ENCODE results near the gene ZNF394. TPM values are rescaled to one million over a fixed set of nuclear protein-coding genes. Genes with fewer than 3 reads are reported as not detected.

ZNF394 gene
- polyA plus RNA-seq, 10 donors: 7.1 to 11.6 (median 10.0) TPM

DNA sequence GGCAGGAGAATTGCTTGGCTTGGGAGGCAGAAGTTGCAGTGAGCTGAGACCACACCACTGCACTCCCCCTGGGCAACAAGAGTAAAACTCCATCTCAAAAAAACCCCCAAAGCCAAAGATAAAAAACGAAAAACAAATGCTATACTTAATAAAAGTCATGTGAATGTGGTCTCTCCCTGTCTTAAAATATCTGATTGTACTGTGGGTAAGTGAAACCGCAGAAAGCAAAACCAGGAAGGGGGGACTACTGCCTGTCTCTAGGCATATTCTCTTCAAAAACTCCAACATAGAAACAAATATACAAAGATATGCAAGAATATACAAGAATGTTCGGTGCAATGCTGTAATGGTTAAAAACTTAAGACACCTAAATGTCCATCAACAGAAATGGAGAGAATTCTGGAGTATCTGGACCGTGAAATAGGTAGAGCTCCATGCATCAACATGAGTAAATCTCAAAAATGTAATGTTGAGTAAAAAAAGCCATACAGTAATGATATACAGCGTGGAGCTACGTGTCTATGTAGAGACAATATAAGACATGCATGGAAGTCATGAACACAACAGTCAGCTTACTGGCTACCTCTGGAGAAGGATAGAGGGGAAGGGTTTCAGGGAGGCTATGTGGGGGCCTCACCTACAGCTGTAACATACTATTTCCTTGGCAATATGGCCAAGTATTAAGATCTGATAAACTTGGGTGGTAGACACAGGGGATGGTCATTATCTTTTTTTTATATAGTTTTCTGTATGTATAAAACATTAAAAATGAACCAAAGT is 2.1 kb downstream of the ZNF394 start:
- DNase-seq: no peak

DNA sequence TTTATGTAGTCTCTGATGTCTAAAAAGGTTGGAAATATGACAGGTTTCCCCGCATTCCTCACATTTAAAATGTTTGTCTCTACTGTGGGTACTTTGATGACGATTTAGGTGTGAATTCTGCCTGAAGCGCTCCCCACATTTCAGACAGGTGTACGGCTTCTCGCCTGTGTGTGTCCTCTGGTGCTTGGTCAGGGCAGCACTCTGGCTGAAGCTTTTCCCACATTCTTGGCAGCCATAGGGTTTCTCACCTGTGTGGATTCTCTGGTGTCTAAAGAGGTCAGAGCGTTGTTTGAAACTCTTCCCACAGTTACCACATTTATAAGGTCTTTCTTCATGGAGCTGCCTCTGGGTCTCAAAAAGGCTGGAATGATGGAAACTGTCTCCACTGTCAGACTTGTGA is 6.3 kb downstream of the ZNF394 start:
- no peak for DNase-seq

DNA sequence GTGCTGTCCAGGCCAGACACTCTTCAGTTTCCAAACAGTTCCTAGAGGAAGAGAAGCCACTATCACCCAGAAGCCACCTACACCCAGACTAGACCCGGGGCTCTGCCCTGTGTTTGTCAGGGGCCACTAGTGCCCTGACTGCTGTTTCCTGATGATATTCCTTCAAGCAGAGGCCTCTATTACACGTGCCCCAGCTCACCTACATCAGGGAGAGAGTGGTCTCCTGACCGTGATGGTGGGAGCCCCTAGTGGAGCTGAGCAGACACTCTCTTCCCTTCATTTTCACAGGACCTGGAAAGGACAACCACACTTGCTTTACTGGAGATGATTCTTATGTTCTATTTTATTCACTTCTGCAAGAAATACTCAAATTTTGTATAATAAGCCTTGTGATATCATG is 9.2 kb downstream of the ZNF394 start:
- DNase-seq: no peak

DNA sequence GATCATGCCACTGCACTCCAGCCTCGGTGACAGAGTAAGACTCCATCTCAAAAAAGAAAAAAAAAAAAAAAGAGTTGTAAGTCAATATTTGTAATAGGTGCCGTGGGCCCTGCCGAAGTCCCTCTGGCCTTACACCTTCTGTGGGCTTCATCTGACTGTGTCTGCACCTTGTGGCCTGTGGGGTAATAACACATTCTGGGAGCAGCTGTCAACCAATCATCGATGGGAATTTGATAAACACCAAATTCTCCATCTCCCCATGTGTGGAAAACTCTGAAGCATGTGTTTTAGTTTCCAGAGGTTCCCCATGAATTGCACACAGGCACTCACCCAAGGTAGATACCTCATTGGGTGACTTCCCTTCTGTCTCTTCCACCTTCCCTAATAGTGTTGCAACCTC is 10.8 kb downstream of the ZNF394 start:
- no peak for DNase-seq

DNA sequence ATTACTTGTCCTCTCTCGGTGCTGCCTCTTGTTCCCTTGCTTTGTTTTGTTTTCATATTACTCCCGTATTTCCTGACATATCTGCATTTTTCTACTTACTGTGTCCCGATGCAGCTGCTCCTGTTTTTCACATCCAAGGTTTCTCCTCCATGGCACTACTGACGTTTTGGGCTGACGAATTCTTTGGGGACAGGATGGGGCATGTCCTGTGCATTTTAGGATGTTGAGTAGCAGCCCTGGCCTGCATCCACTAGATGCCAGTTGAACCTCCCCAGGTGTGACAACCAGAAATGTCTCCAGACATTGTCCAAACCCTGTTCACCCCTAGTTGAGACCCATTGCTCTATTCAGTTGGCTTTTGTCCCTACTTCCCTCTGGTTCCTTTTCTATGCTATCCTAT is 15.0 kb downstream of the ZNF394 start:
- DNase-seq: no peak

DNA sequence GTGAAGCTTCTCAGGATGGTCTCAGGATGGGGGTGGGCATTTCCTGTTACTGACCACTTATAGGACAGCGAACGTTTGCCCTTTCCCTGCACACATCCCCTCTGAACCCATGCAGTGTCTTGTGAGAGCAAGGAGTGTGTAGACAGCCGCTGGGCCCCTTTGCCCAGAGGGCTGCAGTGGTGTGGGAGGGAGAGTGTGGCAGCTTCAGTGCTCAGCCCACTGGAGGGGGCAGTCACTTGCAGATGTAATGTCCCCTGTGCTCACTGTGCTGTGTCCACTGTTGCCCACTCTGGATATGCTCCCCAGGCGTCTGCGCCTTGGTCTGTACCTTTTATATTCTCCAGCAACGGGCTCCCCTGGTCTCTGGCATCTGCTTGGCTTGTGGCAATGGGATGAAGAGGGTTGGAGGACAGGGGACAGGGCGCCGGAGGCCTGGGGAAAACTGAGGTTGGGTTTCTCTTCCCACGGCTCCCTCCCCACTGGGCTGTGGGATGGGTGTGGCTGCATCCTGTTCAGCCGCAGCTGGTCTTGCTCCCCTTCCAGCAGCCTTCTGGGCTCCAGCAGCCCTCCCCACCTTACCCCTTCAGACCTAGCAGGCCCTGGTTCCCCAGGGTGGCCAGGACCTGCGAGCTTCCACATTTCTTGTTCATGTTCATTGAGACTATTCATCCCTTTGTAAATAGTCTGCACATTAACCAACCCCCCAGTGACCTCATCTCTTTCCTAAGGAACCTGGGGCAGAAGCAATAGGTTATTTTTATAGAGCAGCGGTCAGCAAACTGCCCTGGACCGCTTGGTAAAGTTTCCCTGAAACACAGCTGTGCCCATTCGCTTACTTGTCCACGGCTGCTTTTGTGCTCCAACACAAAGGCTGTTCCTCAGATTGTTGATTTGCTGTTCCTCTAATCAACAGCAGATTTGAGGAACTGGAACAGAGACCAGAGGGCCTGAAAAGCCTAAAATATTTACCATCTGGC is 21.3 kb downstream of the ZNF394 start:
- peak in 1 of 3 donors; percentile 29 for DNase-seq

DNA sequence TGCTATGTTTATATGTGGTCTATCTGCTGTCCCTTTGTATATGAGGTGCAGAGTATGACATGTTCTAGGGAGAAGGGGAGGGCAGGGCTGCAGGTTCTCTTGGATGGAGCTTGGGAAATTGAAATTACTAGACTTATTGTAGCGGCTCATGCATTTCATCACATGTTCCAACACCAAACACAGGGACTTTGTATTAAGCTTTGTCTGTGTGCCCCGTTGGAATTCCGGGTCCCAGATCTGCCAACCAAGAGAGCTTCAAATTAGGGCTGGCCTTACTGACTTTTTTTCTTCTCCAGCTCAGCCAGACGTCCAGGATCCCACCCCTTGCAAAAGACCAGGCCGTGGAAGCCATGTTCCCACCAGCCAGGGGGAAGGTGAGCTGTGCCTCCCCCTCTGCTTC is 24.0 kb downstream of the ZNF394 start:
- no peak for DNase-seq

DNA sequence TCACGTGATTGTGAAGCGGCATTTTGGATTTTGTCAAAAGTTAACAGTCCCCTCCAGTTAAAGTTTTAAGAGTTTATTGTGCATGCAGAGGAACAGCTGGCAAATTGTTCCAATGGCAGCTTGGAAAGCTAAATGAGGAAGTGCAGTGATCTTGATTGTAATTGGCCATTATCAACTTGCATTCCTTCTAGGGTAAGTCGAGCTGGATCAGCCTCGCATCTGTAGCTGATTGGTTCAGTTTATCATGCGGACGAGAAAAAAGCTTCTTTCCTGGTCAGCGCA is 26.8 kb downstream of the ZNF394 start:
- DNase-seq: peak in 2 of 3 donors; percentile 32 to 37

DNA sequence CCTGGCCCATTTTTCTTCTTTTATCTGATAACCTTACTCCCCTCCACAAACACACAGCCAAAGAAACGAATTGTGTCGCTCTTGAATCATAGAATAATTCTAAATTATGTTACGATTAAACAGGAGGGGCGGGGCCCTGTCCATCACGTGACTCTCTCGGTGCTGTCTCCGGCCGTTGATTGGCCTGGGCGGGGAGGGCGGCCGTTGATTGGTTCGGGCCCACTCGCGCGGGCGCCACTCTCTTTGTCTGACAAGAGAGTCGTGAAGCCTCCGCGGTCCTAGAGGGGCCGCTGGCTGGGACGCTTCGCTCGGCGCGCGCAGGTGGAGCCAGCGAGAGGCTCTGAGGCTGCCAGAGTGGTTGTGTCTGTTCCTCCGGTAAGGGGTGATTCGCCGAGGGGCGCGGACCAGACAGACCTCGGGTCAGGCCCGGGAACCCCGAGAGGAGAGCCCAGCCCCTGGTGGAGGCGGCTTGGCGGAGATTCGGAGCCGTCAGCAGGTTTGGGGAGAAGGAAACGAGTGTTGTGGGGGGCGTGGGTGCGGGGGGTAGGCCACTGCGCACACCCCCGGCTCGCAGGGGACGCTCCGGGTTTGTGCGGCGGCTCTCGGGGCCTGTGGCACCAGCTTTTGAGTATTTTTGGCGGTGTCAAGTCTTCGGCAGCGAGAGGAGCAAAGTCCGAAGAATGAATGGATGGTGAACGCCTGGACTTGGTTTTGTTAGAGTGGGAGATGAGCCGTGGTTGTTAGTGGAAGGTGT is 27.3 kb downstream of the ZNF394 start, which contains the start of gene ZNF789:
ZNF789 (plus strand) TSS at position 330 of the 754 bp plus-strand sequence. CDS start 3,567 bp downstream, outside the sequence.
- DNase-seq: peak; percentile 96 to 98 (median 97)

DNA sequence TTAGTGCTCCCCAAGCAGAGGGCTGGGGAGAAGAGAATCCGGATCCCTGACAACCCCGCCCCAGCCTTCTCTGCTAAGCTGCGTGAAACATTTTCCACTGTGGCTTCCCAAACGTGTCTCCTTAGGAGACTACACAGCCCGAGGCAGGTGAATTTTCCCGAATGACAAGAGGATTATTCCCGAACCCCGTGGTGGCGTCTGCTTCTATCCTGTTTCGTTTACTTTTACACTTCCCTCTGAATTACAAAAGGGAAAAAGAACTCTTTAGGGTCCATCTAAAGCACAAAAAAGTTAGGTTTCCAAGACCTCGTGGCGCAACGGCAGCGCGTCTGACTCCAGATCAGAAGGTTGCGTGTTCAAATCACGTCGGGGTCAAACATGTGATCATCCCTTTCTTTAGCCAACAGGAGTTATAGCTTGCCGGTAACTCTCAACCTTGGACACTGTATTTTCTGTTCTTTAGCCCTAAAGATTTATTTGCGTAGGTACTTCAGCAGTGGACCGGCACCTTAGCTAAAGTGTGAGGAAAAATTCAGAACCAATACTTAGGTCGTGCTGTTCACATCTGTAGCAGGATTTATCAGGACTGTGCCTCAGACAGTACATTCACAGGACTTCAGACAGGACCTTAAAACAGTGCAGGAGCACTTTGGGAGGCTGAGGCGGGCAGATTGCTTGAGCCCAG is 30.6 kb downstream of the ZNF394 start:
- DNase-seq: no peak

DNA sequence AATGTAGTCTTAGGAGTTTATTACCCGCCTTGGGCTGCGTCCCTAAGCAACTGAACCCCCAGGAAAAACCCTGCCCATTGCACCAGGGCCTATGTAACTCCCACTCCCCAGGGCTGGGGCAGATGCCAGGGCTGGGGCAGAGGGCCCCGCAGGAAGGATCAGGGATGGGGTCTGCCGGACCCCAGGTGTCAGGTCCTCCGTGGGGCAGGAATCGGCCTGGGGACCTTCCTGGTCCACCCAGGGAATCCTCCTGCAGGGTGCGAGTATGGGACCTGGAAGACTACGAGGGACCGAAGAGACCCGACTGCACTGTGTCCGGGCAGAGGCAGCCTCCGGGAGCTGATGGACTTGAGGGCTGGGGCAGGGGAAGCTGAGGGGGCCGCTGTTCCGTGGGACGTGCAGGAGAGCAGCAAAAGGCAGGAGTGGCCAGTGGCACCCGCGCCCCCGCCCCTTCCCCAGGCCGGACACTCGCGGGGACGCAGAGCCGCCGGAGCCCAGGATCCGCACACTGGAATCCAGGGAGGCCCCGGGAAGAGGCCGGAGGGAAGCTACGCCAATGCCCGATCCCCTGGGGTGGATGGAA is 31.7 kb downstream of the ZNF394 start:
- no peak for DNase-seq

DNA sequence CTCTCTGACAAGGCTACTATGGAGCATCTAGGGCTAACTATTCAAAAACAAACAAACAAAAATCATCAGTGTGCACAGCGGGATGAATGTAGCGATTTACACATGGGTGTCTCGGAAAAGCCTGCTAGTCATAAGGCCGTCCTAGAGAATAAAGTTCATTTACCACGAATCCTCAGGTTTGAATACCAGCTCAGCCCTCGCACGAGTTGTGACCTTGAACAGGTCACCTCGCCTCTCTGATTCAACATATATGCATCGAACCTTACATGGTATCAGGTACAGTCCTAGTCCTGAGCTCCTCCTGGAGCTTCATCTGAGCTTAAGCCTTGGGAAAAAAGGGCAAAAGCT is 34.7 kb downstream of the ZNF394 start:
- DNase-seq: no peak

DNA sequence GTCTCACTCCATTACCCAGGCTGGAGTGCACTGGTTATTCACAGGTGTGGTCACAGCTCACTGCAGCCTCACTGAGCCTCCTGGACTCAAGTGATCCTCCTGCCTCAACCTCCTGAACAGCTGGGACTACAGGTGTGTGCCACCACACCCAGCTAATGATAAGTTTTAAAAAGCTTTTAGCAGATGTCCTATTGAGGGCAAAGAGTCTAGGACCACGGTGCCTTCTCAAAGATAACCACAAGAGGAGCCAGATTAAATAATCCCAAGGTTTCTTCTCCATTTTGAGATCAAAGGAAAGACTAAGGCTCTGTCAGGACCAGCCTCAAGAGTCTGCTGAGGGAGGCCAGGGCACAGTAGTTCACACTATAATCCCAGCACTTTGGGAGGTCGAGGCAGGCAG is 38.9 kb downstream of the ZNF394 start:
- DNase-seq: no peak

DNA sequence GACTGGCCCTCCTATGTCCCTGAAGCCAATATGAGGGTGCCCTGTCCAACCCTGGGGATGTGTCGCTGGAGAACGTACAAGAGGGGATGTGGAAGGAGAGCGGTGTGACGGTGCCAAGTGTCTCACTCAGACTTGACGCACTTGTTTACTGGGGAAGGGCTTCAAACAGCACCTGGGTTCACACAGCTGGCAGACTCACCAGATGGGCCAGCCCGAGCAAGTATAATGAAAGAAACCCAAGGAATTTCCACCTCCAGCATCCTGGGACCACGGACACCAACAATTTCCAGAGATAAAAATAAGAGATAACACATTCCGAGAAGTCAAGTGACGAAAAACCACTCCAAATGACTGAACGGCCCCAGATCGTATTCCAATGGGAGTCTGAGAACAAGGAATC is 39.4 kb downstream of the ZNF394 start:
- DNase-seq: no peak

DNA sequence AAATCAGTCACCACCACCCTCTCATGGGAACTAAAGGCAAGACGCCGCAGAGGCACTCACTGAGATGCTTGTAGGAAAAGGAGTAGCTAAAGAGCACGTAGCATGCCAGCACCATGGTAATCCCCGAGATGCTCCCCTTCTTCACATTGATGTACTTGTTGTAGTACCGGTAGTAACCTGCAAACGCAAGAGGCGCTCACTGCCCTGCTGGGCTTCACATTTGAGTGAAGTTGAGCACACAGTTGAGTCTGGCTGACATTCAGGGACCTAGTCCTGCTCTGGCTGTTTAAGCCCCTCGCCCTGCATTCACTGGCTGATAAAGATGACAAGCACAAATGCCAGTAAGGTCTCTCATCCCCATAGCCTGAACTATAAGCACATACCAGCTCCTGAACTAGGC is 41.0 kb downstream of the ZNF394 start:
- no peak for DNase-seq

DNA sequence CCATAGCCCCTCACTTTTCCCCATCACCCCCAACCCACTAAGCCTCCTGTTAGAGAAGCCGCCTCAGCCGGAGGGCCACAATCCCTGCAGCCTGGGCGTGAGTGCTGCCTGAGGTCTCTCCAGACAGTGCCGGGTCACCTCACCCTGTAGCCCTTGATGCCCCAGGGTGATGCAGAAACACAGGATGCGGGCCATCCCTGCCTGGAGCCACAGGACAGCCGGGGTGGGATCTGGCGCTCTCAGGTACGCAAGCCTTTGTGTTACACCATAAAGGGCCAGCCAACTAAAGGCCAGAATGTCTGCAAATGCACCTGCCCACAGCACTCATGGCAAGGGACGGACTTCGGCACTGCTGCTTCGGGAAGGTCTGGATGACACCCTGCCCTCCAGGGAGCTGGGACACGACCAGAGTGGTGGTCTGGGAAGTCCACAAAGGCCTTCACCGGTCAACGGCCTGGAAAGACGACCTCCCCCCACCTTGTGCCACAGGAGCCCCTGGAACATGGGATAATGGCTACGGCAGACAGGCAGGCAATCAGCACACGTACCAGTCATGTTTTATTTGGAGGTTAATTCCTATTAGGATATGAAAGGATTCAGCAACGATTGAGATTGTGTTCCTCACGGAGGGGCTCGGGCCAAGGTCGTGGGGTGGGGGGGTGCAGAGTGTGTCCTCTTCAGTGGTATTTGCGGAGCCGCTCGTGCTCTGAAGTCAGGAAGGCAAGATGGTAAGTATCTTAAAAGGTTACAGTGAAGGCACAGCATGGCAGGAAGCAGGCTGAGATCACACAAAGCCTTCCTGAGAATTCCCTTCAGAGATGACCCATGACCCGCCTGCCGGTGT is 42.2 kb downstream of the ZNF394 start:
- DNase-seq: no peak

DNA sequence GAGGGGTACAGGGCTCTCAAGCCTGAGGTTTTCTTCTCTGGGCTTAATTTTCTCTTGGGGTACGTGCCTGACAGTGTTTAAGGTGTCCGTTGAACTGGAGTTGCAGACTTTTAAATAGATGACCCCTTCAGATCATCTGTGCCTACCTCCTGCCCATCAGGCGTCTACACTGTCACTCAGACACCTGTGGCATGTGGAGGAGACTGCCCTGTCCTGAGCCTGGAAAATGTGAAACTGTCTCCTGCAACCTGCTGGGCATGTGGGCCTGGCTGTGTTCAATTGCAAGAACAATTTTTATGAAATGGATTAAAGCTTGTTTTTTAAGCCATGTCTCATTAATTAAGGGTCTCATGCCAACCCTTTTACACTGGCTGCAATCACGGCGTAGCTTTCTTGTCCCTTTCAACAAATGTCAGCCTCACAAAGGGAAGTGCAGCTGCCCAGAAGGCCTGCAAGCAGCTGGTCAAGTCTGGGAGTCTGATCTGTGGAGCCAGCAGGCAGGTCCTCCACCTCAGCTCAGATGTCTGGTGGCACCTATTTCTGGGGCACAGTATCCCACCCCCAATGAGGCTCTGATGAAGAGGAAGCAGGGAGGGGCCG is 42.9 kb downstream of the ZNF394 start:
- no peak for DNase-seq

DNA sequence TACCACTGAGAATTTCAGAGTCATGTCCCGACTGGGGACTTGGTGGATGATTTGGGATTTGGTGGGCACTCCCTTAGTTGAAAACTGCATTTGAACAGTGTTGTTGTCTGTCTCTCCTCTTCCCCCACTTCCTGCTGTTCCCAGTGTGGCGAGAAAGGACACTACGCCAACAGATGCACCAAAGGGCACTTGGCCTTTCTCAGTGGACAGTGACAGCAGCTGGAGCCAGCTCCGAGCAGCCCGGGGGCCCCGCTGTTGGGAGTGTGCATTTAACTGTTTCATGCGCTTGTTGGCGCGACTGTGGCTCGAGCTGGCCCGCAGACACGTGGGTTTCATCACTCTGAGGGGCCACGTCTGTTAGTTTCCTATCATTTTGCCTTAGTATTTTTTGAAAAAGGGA is 43.8 kb downstream of the ZNF394 start:
- no peak for DNase-seq

DNA sequence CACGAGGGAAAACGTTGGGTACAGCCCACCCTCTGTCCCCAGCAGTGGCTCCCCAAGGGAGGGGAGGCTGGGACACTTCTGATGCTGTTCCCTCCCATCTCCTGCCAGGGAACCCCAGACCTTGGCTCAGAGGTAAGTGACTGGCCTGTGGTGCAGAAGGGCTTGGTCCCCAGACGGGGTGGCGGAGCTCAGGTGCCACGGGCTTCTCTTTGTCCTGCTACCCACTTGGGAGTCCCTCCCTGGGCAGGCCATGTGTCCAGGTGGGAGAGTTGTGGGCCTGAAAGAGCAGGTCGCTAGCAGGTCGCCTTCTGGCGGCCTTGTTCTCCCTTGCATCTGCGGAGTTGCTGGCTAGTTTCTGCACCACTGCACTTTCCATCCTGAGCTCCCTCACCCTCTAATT is 44.2 kb downstream of the ZNF394 start:
- no peak for DNase-seq

DNA sequence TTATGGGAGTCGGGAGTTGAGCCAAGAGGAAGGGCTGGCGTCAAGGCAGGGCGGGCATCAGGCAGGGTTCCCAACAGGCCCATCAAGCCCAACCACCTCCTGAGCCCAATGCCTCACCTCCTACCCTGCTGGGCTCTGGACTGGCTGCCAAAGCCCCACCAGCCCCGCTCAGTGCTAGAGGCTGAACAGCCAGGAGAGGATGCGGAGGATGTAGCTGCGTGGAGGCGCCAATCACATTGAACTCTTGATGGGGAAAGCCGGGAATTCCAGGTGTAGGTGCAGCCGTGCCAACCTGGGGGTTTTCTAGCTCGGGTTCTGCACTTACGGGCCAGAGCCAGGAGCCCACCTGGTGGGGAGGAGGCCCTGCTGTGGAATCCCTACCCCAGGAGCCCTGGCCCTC is 47.0 kb downstream of the ZNF394 start:
- no peak for DNase-seq

All from muscle of back (tissue), 11 donors.